ENCODE results near the gene LIPT2. TPM values are rescaled to one million over a fixed set of nuclear protein-coding genes. Genes with fewer than 3 reads are reported as not detected.

The LIPT2 gene
- total RNA-seq, 1 donor from 2014 or later: 4.1 TPM

DNA sequence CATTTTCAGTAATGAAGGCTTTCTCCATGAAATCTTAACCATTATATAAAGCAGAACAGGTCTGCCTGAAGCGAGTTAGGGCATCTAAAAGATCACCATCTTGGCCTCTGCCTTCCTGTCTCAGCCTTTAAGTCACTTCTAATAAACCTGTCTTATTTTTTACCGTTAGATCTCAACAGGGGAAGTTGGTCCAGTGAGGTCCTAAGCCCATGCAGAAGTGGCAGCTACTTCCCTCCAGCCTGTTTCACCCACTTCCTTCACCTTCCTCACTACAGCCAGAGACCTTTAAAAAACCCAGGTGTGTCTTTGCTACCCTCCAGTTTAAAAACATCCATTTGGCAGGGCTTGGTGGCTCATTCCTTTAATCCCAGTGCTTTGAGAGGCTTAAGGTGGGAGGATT, 14.1 kb upstream of the LIPT2 start:
- ATAC-seq (ENCODE audit: low read depth): no peak
- CTCF ChIA-PET: no interaction called here

GRCh38 chr11:74506823-74507222, 13.3 kb upstream of the LIPT2 start:
- no peaks in the 10 kb centered on the region for H3K4me1 Mint-ChIP-seq
- peaks cover 6% of the 10 kb centered on the region for H3K9me3 Mint-ChIP-seq
- ChIA-PET POLR2A (no interaction called here), CTCF (no interaction called here)
- DNase-seq (no peak), ATAC-seq (ENCODE audit: low read depth) (no peak)
- peaks cover 2% of the 10 kb centered on the region for H3K27me3 Mint-ChIP-seq
- no peaks in the 10 kb centered on the region for H3K36me3 Mint-ChIP-seq (ENCODE audit: low read depth)
- no peak for TF ChIP-seq CTCF (IDR thresholded peaks at IDR 0.05)
- no peak overlapping the region for H3K4me3 Mint-ChIP-seq
- no peak overlapping the region for H3K27ac Mint-ChIP-seq
- intact Hi-C loops (cut with micrococcal nuclease): no loop called here

More for the DNA sequence above, 14.1 kb upstream of the LIPT2 start:
- POLR2A ChIA-PET: no interaction called here
- Mint-ChIP-seq H3K9me3 (peaks cover 5% of the 10 kb centered on the region), H3K4me3 (no peak overlapping the region), H3K4me1 (no peaks in the 10 kb centered on the region), H3K27me3 (peaks cover 7% of the 10 kb centered on the region), H3K27ac (no peak overlapping the region), H3K36me3 (ENCODE audit: low read depth) (no peaks in the 10 kb centered on the region)
- no peak for TF ChIP-seq CTCF (IDR thresholded peaks at IDR 0.05)
- intact Hi-C loops (cut with micrococcal nuclease): no loop called here
- DNase-seq: no peak

GRCh38 chr11:74505911-74506310, 12.4 kb upstream of the LIPT2 start:
- CTCF ChIA-PET: no interaction called here
- Mint-ChIP-seq H3K27ac (no peak overlapping the region), H3K4me1 (no peaks in the 10 kb centered on the region), H3K36me3 (ENCODE audit: low read depth) (no peaks in the 10 kb centered on the region), H3K27me3 (peaks cover 4% of the 10 kb centered on the region), H3K4me3 (no peak overlapping the region), H3K9me3 (peaks cover 10% of the 10 kb centered on the region)
- POLR2A ChIA-PET: no interaction called here
- no peak for ATAC-seq (ENCODE audit: low read depth)
- intact Hi-C loops (cut with micrococcal nuclease): no loop called here
- TF ChIP-seq CTCF (IDR thresholded peaks at IDR 0.05): no peak
- DNase-seq: no peak

DNA sequence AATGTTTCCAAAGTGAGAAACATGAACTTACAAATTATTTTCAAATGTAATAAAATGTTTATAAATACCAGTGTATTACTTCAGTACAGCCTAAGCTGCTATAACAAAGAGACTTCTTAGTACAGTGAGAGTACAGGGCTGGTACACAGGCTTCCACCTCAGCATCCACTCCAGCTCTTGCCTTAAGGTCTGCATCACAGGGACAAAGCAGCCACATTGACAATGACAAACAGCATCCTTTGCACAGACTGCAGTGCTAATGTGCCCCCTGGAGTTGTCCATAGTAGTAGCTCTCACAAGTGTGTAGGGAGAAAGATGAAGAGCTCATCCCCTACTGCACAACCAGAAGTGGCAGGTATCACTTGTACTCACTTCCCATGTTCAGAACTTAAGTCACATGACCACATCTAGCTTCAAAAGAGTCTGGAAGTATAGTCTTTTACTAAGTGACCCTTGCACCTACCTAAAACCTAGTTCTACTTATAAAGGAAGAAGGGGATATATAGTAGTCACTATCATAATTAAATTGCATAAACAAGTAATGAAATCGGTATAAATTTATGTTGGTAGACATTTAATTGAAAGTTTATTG, 10.7 kb upstream of the LIPT2 start:
- ChIA-PET CTCF (no interaction called here), POLR2A (no interaction called here)
- Mint-ChIP-seq H3K4me3 (no peak overlapping the region), H3K36me3 (ENCODE audit: low read depth) (no peaks in the 10 kb centered on the region), H3K27ac (no peak overlapping the region), H3K9me3 (peaks cover 12% of the 10 kb centered on the region), H3K4me1 (no peaks in the 10 kb centered on the region), H3K27me3 (peaks cover 2% of the 10 kb centered on the region)
- ATAC-seq (ENCODE audit: low read depth): no peak
- no peak for TF ChIP-seq CTCF (IDR thresholded peaks at IDR 0.05)
- DNase-seq: no peak
- intact Hi-C loops (cut with micrococcal nuclease): no loop called here

DNA sequence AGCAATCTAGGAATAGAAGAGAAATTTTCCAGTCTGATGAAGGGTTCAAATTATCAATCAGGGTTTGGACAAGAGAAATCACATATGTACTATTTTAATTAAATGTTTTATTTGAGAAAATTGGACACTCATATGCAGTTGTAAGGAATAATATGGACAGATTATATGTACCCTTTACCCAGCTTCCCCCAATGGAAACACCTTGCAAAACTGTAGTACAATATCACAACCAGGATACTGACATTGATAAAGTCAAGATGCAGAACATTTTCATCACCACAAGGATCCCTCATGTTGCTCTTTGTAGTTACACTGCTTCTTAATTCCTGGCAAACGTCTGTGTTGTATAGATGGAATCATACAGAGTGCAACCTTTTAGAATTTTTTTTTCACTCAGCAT, 1.4 kb upstream of the LIPT2 start:
- ATAC-seq (ENCODE audit: low read depth): no peak
- ChIA-PET POLR2A (interaction anchor here (1.0 kb wide), 1 partner anchor 106 kb away, joined by 19 read pairs; no protein-coding TSS in a partner anchor), CTCF (no interaction called here)
- Mint-ChIP-seq H3K27me3 (no peaks in the 10 kb centered on the region), H3K4me1 (peaks cover 19% of the 10 kb centered on the region), H3K4me3 (no peak overlapping the region), H3K27ac (no peak overlapping the region), H3K36me3 (ENCODE audit: low read depth) (peaks cover 11% of the 10 kb centered on the region), H3K9me3 (peaks cover 4% of the 10 kb centered on the region)
- no peak for DNase-seq
- no peak for TF ChIP-seq CTCF (IDR thresholded peaks at IDR 0.05)
- intact Hi-C loops (cut with micrococcal nuclease): loop anchor here (5.0 kb wide), 1 partner anchor 708 kb away; the partner anchor contains the start of gene MRPL48

Measured in activated B cell treated with CpG ODN at 0.5 μM for 24 hours (primary cell).